GM19025 (cell line): ENCODE results near the gene FAM3D.
A peak's percentile ranks its signal among the peaks of the same experiment; 100 is the strongest.

Source experiments
- ATAC-seq: cut with Tn5 transposase; IDR thresholded peaks from one replicate; pipeline ENCODE4 v1.9.1; 2021; ENCODE audit warnings: mild to moderate bottlenecking, low read depth, moderate library complexity; ENCODE audit not compliant: unreplicated experiment

FAM3D gene

DNA sequence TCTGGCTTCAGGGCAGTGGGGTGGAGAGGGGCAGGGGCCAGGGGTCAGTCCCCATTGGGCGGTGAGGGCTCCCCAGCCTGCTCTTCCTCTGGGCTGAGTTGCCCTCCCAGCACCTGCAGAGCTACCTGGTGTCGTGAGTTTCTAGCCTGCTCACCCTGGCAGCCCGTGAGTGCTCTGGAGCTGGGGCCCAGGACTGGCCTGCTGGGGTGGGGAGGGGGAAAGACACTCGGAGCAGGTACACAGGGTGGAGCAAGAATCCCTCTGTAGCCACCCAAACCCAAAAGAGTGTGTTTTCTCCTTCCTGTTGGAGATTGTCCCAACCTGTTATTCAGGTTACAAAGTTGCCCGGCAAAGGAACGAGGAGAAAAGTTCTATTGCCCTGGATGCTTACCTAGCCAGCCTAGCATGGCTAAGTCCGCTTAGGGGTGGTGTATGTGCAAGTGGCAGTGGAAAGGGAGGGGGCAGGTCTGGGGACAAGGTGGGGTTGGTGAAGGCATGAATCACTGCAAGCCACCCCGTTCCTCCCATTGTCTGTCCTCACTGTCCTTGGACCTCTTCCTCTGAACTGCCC, 8.9 kb downstream of the FAM3D start:
- ATAC-seq: no peak

DNA sequence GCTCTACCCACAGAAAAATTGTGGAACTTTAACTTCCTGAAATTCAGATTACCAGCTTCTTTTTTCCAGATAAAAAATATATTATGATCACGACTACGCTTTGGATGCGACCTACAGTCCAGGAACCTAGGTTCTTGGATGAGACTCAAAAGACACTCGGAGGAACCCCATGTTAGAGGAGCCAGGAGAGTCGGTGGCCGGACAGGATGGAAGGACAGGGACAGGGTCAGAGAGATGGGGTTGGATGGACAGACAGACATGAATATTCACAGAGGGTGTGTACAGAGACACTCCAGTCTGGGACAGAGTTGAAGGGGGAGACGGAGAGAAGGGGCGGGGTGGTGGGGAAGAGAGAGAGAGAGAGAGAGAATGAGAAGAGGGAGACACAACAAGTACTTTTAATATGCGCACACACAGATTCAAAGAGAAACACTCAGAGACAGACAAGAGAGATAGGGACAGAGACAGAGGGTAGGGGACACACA, 9.5 kb downstream of the FAM3D start:
- ATAC-seq: no peak

- ATAC-seq: no peak
These were observed 9.9 kb downstream of the FAM3D start for GRCh38 chr3:58656631-58657030.

- ATAC-seq: no peak
These were observed 12.1 kb downstream of the FAM3D start for GRCh38 chr3:58654466-58654865.

DNA sequence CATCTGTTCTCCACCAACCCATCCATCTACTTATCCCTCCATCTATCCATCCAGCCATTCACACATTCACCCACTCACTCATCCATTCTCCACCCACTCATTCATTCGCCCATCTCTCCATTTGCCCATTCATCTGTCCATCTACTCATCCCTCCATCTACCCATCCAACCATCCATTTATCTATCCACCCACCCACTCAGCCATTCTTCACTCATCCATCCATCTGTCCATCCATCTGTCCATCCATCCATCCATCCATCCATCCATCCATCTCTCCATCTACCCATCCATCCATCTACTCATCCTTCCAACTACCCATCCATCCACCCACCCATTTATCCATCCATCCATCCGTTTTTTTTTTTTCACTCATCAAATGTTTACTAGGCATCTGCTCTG, 13.9 kb downstream of the FAM3D start:
- ATAC-seq: no peak

- no peak for ATAC-seq
These were observed 15.3 kb downstream of the FAM3D start for GRCh38 chr3:58651276-58651675.

DNA sequence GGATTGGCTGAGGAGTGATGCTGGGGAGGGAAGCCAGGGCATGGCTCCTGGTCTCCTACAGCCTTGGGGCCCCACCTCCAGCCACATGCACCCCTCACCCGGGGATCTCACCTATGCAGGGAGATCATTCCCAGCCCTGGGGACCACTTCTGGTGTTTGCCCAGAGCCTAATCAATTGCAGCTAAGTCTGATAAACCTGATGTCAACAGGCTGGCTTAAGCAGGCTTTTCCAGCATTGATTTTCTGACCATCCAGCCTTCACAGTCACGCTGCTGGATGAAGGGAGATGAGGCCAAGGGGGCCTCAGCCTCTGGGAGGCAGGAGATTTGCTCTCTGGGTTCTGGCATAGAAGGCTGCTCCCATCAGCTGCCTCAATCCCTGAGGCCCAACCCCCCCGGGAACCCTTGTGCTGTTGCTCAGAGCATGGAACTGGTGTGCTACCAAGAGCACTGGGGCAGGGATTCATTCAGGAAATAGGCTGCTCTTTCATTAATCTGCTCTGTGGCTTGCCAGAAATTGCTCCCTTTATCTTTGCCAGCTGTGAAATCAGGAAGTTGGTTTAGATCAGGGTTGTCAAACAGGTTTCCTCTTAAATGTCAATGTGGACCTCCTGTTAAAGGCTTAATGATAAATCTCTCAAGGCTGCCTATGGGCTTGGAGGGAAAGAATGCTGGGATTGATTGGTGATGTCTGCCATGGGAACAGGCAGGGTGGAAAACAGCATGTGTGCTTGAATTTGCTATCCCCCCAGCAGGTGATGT, 19.0 kb downstream of the FAM3D start:
- ATAC-seq: no peak

- no peak for ATAC-seq
These were observed 20.1 kb downstream of the FAM3D start for GRCh38 chr3:58646503-58646902.

GRCh38 chr3:58645726-58646125, 20.8 kb downstream of the FAM3D start:
- no peak for ATAC-seq

GRCh38 chr3:58642846-58643245, 23.7 kb downstream of the FAM3D start:
- ATAC-seq: no peak

DNA sequence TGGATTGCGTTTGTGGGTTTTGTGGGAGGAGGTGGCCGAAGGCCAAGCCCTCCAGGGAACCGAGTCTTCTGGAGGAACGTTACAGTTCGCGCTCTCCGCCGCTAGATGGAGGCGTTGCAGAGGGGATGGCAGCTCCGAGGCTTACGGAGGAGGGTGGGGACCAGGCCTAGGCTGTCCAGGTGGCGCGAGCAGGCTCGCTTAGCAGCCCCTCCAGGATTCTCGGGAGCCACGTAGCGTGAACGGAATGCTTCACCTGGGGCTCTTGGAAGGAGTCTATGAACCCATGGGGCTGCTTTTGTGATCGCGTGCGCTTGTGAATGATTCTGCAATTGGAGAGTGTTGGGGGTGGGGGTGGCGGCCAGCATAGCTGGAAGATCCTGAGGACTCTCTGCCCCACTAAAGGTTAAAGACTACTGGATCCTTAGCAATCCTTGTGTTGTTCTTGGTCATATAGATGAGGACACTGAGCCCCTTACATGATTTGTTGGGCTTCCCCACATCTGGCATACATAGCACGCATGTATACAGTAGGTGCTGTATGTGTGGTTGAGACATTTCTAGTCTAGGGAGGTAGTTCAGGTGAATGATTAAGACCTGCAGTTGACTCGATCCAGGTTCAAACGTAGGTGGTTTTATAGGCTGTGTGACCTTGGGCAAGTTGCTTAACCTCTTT, 25.7 kb downstream of the FAM3D start:
- ATAC-seq: peak; percentile 95

- ATAC-seq: no peak
These were observed 26.7 kb downstream of the FAM3D start for GRCh38 chr3:58639842-58640241.

DNA sequence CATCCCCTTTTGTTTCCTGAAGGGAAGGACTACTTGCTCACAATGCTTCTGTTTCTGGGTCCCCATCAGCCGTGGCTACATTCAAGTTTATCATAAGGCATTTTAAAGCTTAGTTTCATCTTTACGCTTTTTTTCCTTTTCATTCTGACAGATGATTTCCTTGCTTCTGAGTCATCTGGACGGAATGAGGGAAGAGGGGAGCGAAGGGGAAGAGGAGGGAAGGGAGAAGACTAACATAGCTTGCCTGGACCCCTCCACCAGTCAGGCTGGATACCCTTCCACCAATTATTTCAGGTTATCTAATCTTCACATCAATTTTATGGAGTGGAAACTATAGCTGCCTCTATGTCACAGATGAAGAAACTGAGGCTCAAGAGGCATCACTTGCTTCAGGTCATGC, 27.6 kb downstream of the FAM3D start:
- ATAC-seq: no peak

DNA sequence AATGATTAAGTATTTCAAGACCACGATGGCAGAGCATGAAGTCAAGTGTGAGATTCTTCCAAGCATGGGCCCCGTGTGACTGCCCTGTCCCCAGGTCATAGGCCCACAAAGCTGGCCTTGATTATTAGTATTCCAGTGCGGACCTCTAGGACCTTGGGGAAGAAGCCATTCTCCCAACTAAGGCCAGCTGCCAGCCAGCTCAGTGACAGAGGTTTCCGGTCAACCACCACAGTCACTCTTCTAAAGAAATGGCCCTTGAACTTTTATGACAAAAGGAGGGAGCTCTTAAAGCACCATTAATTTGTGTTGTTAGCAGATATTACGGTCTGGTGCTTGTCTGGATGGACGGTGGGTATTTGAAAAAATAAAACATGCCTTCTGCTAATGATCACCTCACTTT, 28.0 kb downstream of the FAM3D start:
- no peak for ATAC-seq

GRCh38 chr3:58637509-58637908, 29.1 kb downstream of the FAM3D start:
- ATAC-seq: no peak

DNA sequence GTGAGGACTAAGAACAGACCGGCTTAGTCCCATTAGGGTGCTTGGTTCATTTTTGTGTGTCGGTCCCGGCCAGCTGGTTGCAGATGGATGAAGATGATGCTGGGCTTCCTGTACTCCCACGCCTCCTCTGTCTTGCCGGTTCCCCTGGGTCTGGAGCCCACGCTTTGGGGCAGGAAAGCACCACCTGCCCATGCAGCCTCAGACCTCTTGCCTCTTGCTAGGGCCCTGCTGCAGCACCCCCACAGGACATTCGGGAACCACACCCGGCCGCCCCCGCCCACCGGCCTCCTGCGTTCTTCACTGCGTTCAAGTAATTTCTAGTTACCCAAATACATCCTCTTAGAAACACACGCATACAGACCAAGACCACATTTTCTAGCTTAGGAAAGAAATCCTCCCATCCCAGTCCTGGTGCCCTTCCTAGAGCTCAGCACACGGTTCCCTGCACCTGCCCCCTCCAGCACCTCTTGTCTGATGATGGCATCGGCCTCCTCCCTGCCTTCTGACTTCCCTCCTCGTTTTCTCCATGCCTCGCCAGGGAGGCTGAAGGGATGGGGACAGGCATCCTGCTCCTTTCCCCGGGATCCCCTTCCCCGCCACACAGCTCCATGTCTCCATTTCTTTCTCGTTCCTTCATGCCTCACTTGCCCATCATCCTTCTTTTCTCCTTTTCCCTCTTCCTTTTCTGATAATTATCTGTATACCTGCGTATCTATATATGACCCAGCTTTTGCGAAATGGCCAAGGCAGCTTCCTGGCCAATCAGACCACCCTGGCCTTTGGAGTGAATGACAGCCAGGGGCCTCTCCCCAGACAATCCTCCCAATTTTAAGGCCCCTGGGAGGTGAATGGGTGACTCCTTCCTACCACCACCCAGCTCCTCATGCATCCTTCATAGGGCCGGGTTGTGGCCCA, 30.9 kb downstream of the FAM3D start:
- no peak for ATAC-seq

DNA sequence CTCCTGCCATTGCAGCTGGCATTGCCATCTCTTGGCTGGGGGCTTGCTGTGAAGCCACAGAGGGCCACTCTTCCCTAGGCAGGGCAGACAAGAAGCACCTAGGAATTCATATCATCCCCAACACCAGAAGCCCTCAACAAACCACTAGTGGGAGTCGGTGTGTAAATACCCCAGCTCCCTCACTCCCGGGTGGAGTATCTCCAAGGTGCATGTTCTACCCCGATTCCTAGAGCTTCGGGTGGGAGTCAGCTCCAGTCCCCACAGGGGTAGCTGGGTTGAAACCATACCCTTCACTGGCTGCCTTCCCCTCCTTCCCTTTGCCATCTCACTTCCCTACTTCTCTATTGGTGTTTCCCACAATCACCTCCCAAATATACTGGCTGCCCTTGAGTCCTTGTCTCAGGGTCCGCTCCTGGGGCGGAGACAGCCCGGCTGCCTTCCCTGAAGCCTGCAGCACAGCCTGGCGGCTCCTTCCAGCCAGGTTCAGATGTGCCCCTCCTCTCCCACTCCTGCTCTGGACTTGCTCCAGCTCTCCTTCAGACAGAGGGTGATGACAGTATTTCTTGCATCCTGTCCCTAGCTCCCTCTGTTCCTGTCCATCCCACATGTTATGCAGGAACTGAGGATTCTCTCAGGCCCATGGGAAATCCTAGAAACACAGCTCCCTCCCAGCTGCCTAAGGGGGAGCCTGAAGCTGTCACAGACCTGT, 33.3 kb downstream of the FAM3D start:
- ATAC-seq: no peak

- no peak for ATAC-seq
These were observed 34.8 kb downstream of the FAM3D start for GRCh38 chr3:58631742-58632141.

- ATAC-seq: no peak
These were observed 35.9 kb downstream of the FAM3D start for GRCh38 chr3:58630710-58631092.

GRCh38 chr3:58630076-58630709, 36.4 kb downstream of the FAM3D start:
- ATAC-seq: no peak
